Activated naive CD4-positive, alpha-beta T cell treated with anti-CD3 and anti-CD28 coated beads, Interleukin-2, amount 10 ng/mL, durations not matched to agents 7 days and 5 days (primary cell): ENCODE measurements around the gene SLC38A10.
"Not testable (repeated sequence)": the region's sequence is repeated elsewhere in the genome, so short reads cannot be mapped to it uniquely, and the experiment has no call there.

Experiments used
- CTCF ChIA-PET: fragments of 350-600 bp; sonication (Branson Sonifier 250); formaldehyde crosslinking; loops from one replicate; lab custom pipeline; 2021; ENCODE audit warnings: antibody characterized with exemption; lab: Charles Lee
- DNase-seq: peaks from one replicate; pipeline ENCODE4 v3.0.0-alpha.2; 2020
- H3K27ac Mint-ChIP-seq: one replicate; pipeline ENCODE4 v1.8.0; 2021; ENCODE audit warnings: mild to moderate bottlenecking, moderate library complexity, mixed read lengths
- H3K27me3 Mint-ChIP-seq: one replicate; pipeline ENCODE4 v1.8.0; 2021; ENCODE audit warnings: mild to moderate bottlenecking, mixed read lengths
- H3K36me3 Mint-ChIP-seq: one replicate; pipeline ENCODE4 v1.8.0; 2021; ENCODE audit warnings: mixed read lengths
- H3K4me1 Mint-ChIP-seq: one replicate; pipeline ENCODE4 v1.8.0; 2021; ENCODE audit warnings: mixed read lengths
- H3K4me3 Mint-ChIP-seq: one replicate; pipeline ENCODE4 v1.8.0; 2021; ENCODE audit warnings: mild to moderate bottlenecking, moderate library complexity, mixed read lengths
- H3K9me3 Mint-ChIP-seq: one replicate; pipeline ENCODE4 v1.8.0; 2021; ENCODE audit warnings: mixed read lengths

The SLC38A10 gene

GRCh38 chr17:81231766-81232581 lies 63.1 kb downstream of the SLC38A10 start:
- CTCF ChIA-PET, result interaction anchor here (1.9 kb wide), 1 partner anchor 9 kb away, joined by 5 read pairs; the partner anchor contains the start of gene CEP131
- Mint-ChIP-seq H3K4me3 (no peak overlapping the region), H3K36me3 (peaks cover 31% of the 10 kb centered on the region)

GRCh38 chr17:81231121-81231645 lies 63.9 kb downstream of the SLC38A10 start:
- Mint-ChIP-seq H3K27me3 (no peaks in the 10 kb centered on the region), H3K4me1 (peaks cover 11% of the 10 kb centered on the region), H3K9me3 (peaks cover 7% of the 10 kb centered on the region), H3K36me3 (peaks cover 34% of the 10 kb centered on the region), H3K4me3 (no peak overlapping the region), H3K27ac (peak overlapping the region; percentile 8)
- CTCF ChIA-PET, result no interaction called here
- no peak for DNase-seq

More at GRCh38 chr17:81231766-81232581, 63.1 kb downstream of the SLC38A10 start:
- Mint-ChIP-seq H3K27me3 (no peaks in the 10 kb centered on the region), H3K27ac (no peak overlapping the region), H3K9me3 (peaks cover 5% of the 10 kb centered on the region), H3K4me1 (peaks cover 13% of the 10 kb centered on the region)
- DNase-seq, result no peak

DNA sequence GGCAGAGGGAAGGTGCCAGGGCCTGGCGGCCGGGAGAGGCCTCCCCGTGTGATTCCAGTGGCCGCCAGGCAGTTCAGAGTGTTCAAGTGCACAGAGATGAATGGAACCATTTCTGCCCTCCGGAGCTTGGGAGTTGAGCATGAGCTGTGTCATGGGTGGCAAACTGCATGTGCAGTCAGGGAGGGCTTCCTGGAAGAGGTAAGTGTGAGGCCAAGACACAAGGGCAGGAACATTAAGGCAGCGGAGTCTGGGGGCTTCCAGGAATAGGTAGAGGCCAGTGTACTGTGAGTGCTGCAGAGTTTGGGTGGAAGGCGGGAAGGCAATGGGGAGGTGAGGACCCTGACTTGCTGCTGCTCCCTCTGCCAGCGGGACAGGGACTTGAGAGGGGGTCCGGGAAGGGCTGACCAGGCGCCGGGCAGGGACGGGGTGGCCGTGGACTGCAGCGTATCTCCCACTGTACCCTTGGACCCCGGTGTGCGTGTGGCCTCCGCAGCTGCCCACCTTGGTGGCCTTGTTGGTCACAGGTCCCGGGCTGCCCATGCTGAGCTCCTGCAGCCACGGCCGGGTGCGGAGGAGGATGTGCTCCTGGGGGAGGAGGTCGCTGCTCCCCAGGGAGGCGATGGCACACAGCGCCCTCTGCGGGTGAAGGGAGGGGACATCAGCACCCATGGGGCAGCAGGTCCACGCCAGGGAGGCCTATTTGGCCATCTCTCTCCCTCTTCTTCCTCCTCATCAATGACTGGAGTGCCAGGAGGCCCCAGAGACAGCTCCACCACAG lies 64.9 kb downstream of the SLC38A10 start:
- Mint-ChIP-seq H3K9me3 (peaks cover 7% of the 10 kb centered on the region), H3K4me1 (peaks cover 11% of the 10 kb centered on the region), H3K36me3 (peaks cover 34% of the 10 kb centered on the region), H3K4me3 (no peak overlapping the region), H3K27ac (no peak overlapping the region), H3K27me3 (no peaks in the 10 kb centered on the region)
- CTCF ChIA-PET, result interaction anchor here (1.1 kb wide), 1 partner anchor 10 kb away, joined by 5 read pairs; no protein-coding TSS in a partner anchor
- no peak for DNase-seq

- no peak overlapping the region for H3K27ac Mint-ChIP-seq
- DNase-seq, result no peak
- peaks cover 7% of the 10 kb centered on the region for H3K9me3 Mint-ChIP-seq
- H3K4me3 Mint-ChIP-seq, result no peak overlapping the region
- peaks cover 7% of the 10 kb centered on the region for H3K4me1 Mint-ChIP-seq
- H3K27me3 Mint-ChIP-seq, result peaks cover under 1% of the 10 kb centered on the region
- H3K36me3 Mint-ChIP-seq, result peaks cover 30% of the 10 kb centered on the region
- CTCF ChIA-PET, result interaction anchor here (1.1 kb wide), 1 partner anchor 10 kb away, joined by 5 read pairs; no protein-coding TSS in a partner anchor
Observed at GRCh38 chr17:81229666-81229920, 65.5 kb downstream of the SLC38A10 start.

- H3K9me3 Mint-ChIP-seq, result peaks cover 7% of the 10 kb centered on the region
- no peak for DNase-seq
- H3K27me3 Mint-ChIP-seq, result peaks cover 6% of the 10 kb centered on the region
- no peak overlapping the region for H3K4me3 Mint-ChIP-seq
- CTCF ChIA-PET, result interaction anchor here (1.1 kb wide), 1 partner anchor 9 kb away, joined by 5 read pairs; no protein-coding TSS in a partner anchor
- H3K27ac Mint-ChIP-seq, result no peak overlapping the region
- H3K4me1 Mint-ChIP-seq, result peaks cover 6% of the 10 kb centered on the region
- H3K36me3 Mint-ChIP-seq, result peaks cover 30% of the 10 kb centered on the region
Observed at GRCh38 chr17:81228834-81229665, 66.1 kb downstream of the SLC38A10 start.

DNA sequence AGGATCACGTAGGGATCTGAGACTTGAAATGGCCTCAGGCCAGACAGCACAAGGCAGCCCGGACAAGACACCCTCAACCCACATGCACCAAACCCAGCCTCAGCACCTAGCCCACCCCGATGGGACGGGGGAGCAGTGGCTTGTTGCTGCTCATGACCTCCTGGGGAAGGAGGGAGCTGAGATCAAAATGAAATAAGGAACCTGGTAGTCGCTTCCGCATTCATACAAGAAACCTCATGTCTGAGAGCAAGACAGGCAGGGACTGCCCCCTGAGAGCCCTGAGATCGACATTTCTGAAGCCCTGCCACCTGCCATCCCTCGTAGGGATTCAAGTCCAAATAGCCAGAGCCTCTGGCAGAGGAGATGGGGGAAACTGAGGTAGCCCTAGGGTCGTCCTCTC lies 66.7 kb downstream of the SLC38A10 start:
- CTCF ChIA-PET, result no interaction called here
- Mint-ChIP-seq H3K27ac (no peak overlapping the region), H3K4me1 (peaks cover 13% of the 10 kb centered on the region), H3K4me3 (no peak overlapping the region), H3K27me3 (peaks cover 12% of the 10 kb centered on the region), H3K9me3 (peaks cover 7% of the 10 kb centered on the region), H3K36me3 (peaks cover 30% of the 10 kb centered on the region)
- DNase-seq, result no peak

DNA sequence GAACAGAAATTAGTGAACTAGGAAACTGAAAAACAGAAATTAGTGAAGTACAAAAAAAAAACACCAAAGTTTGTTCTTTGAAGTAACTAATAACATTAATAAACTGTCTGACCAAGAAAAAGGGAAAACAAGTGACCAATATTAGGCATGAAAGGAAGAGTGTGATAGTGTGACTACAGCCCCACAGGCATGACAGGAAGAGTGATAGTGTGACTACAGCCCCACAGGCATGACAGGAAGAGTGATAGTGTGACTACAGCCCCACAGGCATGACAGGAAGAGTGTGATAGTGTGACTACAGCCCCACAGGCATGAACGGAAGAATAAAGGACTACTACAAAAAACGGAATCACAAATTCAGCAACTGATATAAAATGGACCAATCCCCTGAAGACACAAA lies 67.5 kb downstream of the SLC38A10 start:
- CTCF ChIA-PET, DNase-seq, H3K9me3 Mint-ChIP-seq, H3K4me3 Mint-ChIP-seq: not testable (repeated sequence)
- H3K36me3 Mint-ChIP-seq, result peaks cover 28% of the 10 kb centered on the region
- H3K4me1 Mint-ChIP-seq, result peaks cover 16% of the 10 kb centered on the region
- peaks cover 14% of the 10 kb centered on the region for H3K27me3 Mint-ChIP-seq
- peak overlapping the region; percentile 22 for H3K27ac Mint-ChIP-seq

GRCh38 chr17:81223762-81224130 lies 71.4 kb downstream of the SLC38A10 start:
- H3K4me1 Mint-ChIP-seq, result peaks cover 25% of the 10 kb centered on the region
- CTCF ChIA-PET, result no interaction called here
- H3K27ac Mint-ChIP-seq, result no peak overlapping the region
- peaks cover 7% of the 10 kb centered on the region for H3K9me3 Mint-ChIP-seq
- peak overlapping the region; percentile 58 for H3K4me3 Mint-ChIP-seq
- peaks cover 11% of the 10 kb centered on the region for H3K36me3 Mint-ChIP-seq
- H3K27me3 Mint-ChIP-seq, result peaks cover 14% of the 10 kb centered on the region
- DNase-seq, result no peak

DNA sequence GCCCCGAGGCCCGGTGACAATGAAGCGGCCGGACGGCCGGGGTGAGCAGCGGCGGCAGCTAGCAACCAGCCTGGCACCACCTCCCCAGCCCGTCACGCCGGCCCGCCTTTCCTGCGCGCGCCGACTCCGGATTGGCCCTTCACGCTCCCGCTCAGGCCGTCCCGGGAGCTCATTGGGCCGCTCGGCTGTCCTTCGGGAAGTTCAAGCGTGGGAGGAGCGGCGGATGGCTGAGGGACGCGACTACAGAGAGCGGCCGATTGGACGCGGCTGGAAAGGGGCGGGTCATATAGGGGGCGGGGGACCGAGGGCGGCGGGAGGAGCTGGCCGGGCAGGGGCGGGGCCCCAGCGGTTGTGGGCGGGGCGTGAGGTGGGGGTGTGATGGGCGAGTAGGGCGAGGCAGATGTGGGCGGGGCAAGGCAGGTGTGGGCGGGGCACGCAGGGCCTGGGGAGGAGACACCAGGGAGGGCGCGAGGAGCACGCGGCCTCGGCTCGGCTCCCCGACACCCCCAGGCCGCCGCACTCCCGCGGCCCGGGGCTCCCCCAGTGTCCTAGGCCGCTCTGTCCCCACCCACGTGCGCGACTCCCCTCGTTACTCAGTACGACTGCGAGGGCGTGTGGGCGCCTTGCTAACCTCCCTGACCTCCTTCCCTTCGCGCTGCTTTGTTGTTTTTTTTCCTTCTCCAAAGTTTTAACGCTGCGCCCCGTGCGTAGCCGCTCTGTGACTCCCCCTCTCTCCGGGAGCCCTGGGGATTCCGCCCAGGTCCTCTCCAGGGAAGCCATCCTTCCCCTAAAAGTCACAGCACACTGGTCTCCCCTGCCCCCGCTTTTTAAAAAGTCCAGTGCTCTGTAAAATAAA lies 72.0 kb downstream of the SLC38A10 start, which contains the start of gene CEP131:
TSS of gene CEP131 (minus strand) at position 60 of the 856 bp plus-strand sequence. CDS start 2,909 bp downstream, outside the sequence.
- Mint-ChIP-seq H3K4me1 (peaks cover 25% of the 10 kb centered on the region), H3K27me3 (peaks cover 14% of the 10 kb centered on the region), H3K4me3 (peak within 1 kb of the TSS; percentile 78), H3K36me3 (peaks cover 7% of the 10 kb centered on the region), H3K27ac (peak within 1 kb of the TSS; percentile 81), H3K9me3 (peaks cover 7% of the 10 kb centered on the region)
- CTCF ChIA-PET, result interaction anchor here (0.8 to 1.0 kb wide), 2 partner anchors 9 to 261 kb away, joined by 3 to 5 read pairs; no protein-coding TSS in a partner anchor
- peak; percentile 99 for DNase-seq

GRCh38 chr17:81222620-81222905 lies 72.5 kb downstream of the SLC38A10 start:
- CTCF ChIA-PET, result interaction anchor here (0.8 to 1.0 kb wide), 2 partner anchors 10 to 262 kb away, joined by 3 to 5 read pairs; no protein-coding TSS in a partner anchor
- peaks cover 3% of the 10 kb centered on the region for H3K36me3 Mint-ChIP-seq
- H3K27ac Mint-ChIP-seq, result no peak overlapping the region
- peaks cover 14% of the 10 kb centered on the region for H3K27me3 Mint-ChIP-seq
- H3K9me3 Mint-ChIP-seq, result peaks cover 4% of the 10 kb centered on the region
- peaks cover 20% of the 10 kb centered on the region for H3K4me1 Mint-ChIP-seq
- peak overlapping the region; percentile 78 for H3K4me3 Mint-ChIP-seq
- DNase-seq, result no peak

DNA sequence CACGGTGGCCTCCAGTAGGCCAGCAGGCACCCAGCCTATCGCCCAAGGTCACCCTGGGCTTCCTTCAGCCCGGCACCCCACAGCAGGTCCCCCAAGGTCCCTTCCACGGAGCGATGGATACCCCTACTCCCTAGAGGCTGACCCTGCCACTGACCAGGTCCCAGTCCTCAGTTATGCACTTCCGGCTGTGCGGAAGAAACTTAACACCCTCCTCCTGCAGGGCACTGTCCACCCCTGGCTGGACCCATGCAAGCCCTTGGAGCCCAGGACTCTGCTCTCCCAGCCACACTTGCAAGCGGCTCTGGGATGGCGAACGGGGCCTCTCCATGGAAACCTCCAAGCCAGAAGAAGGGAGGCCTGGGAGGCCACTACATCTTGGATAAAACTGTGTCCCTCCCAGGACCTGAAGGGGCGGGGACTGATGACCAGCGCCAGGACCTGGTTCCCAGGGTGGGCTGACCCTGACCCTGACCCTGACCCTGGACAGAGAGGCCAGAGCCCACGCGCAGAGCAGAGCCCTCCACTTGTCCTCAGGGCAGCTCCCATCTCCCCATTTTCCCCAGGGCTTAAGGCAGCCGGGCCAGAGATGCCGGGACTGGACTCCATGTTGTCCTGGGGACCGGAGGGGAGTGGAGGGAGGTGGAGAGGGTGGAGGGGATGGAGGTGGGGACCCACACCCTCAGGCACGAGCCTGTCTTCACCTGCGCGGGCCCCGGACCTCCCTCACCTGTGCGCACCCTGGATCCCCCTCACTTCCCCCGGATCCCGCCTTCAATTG lies 73.1 kb downstream of the SLC38A10 start:
- H3K36me3 Mint-ChIP-seq, result peaks cover 3% of the 10 kb centered on the region
- H3K9me3 Mint-ChIP-seq, result peaks cover 2% of the 10 kb centered on the region
- peaks cover 18% of the 10 kb centered on the region for H3K4me1 Mint-ChIP-seq
- peak overlapping the region; percentile 78 for H3K4me3 Mint-ChIP-seq
- DNase-seq, result no peak
- H3K27me3 Mint-ChIP-seq, result peaks cover 14% of the 10 kb centered on the region
- CTCF ChIA-PET, result interaction anchor here (1.0 kb wide), 1 partner anchor 11 kb away, joined by 5 read pairs; no protein-coding TSS in a partner anchor
- H3K27ac Mint-ChIP-seq, result no peak overlapping the region

GRCh38 chr17:81221371-81221841 lies 73.7 kb downstream of the SLC38A10 start:
- peaks cover 14% of the 10 kb centered on the region for H3K27me3 Mint-ChIP-seq
- peak overlapping the region; percentile 78 for H3K4me3 Mint-ChIP-seq
- DNase-seq, result no peak
- peaks cover 1% of the 10 kb centered on the region for H3K9me3 Mint-ChIP-seq
- no peak overlapping the region for H3K27ac Mint-ChIP-seq
- CTCF ChIA-PET, result no interaction called here
- H3K4me1 Mint-ChIP-seq, result peaks cover 18% of the 10 kb centered on the region
- H3K36me3 Mint-ChIP-seq, result peaks cover 2% of the 10 kb centered on the region
